ENCODE measurements around the gene STARD8. TPM values are rescaled to one million over a fixed set of nuclear protein-coding genes. Genes with fewer than 3 reads are reported as not detected.

STARD8 gene
- polyA plus RNA-seq, 2 of the 4 experiments (the other 2 are of a cell fraction): 1.6 to 1.7 TPM

- CTCF ChIA-PET: interaction anchor here (0.5 kb wide), 1 partner anchor 133 kb away, joined by 3 read pairs; no protein-coding TSS in a partner anchor
- DNase-seq (ENCODE audit: low read depth in 1 of 2, low spot score in 1 of 2): no peak
- POLR2A ChIA-PET: no interaction called here
Measured at GRCh38 chrX:68644861-68645260, 2.6 kb upstream of the STARD8 start.

GRCh38 chrX:68646421-68646820 is 1.0 kb upstream of the STARD8 start:
- TF ChIP-seq RFX5 (IDR thresholded peaks at IDR 0.05) (no peak), POLR2A (IDR thresholded peaks at IDR 0.05; ENCODE audit: low read length) (no peak), HOXB13 (CRISPR knock-in tag; IDR thresholded peaks at IDR 0.05; ENCODE audit: low read depth) (no peak), PHF8 (IDR thresholded peaks at IDR 0.05; ENCODE audit: borderline replicate concordance, low read depth) (no peak)
- FAIRE-seq (no peak), ATAC-seq (no peak), DNase-seq (ENCODE audit: low read depth in 1 of 2, low spot score in 1 of 2) (no peak)
- CTCF ChIA-PET: interaction anchor here (1.6 kb wide), 1 partner anchor 9 kb away, joined by 6 read pairs; no protein-coding TSS in a partner anchor
- WGBS (ENCODE audit: missing lambda C conversion rate): no CpG with 5 or more reads among the region's 1 CpG
- H3K4me1 ChIP-seq: peaks cover 24% of the 10 kb centered on the region
- peak overlapping the region; percentile 82; the same call in 1 of the 3 replicates for H3K4me2 ChIP-seq
- H3K27ac ChIP-seq: no peak overlapping the region
- no peak overlapping the region for H3K4me3 ChIP-seq
- no peaks in the 10 kb centered on the region for H3K9me3 ChIP-seq
- POLR2A ChIA-PET: no interaction called here

More at GRCh38 chrX:68644861-68645260, 2.6 kb upstream of the STARD8 start:
- FAIRE-seq: no peak
- Histone ChIP-seq H3K4me2 (no peak overlapping the region), H3K4me1 (peaks cover 24% of the 10 kb centered on the region), H3K27ac (no peak overlapping the region), H3K9me3 (no peaks in the 10 kb centered on the region), H3K4me3 (no peak overlapping the region)
- TF ChIP-seq MAX (IDR thresholded peaks at IDR 0.05) (no peak), CHD2 (IDR thresholded peaks at IDR 0.05; ENCODE audit: low read length, partially characterized antibody) (no peak), FOSL2 (IDR thresholded peaks at IDR 0.05) (no peak), FOSL2 (CRISPR knock-in tag; IDR thresholded peaks at IDR 0.05) (no peak), HDAC2 (IDR thresholded peaks at IDR 0.05) (no peak)
- no peak for ATAC-seq
- 71% methylated on average over 2 of the region's 2 CpGs for WGBS (ENCODE audit: missing lambda C conversion rate)

GRCh38 chrX:68648960-68649359 is 1.5 kb downstream of the STARD8 start:
- no peaks in the 10 kb centered on the region for H3K9me3 ChIP-seq
- H3K4me1 ChIP-seq: peaks cover 24% of the 10 kb centered on the region
- FAIRE-seq (peak; percentile 32), DNase-seq (ENCODE audit: low read depth in 1 of 2, low spot score in 1 of 2) (peak in 1 of 2 experiments; percentile 16), ATAC-seq (no peak)
- WGBS (ENCODE audit: missing lambda C conversion rate): 43% methylated on average over 5 of the region's 5 CpGs
- CTCF ChIA-PET: no interaction called here
- H3K27ac ChIP-seq: no peak overlapping the region
- TF ChIP-seq FOSB (CRISPR knock-in tag; IDR thresholded peaks at IDR 0.05) (no peak), FOSL2 (IDR thresholded peaks at IDR 0.05) (no peak), FOSL2 (CRISPR knock-in tag; IDR thresholded peaks at IDR 0.05) (no peak), MAFK (IDR thresholded peaks at IDR 0.05; ENCODE audit: partially characterized antibody) (no peak), MAZ (IDR thresholded peaks at IDR 0.05; ENCODE audit: borderline replicate concordance, low read depth, low read length) (no peak), HES2 (IDR thresholded peaks at IDR 0.05) (no peak), ZNF302 (CRISPR knock-in tag; IDR thresholded peaks at IDR 0.05) (no peak), E2F6 (IDR thresholded peaks at IDR 0.05; ENCODE audit: borderline replicate concordance, low read depth) (no peak), HEYL (CRISPR knock-in tag; IDR thresholded peaks at IDR 0.05) (no peak), HMGXB4 (CRISPR knock-in tag; IDR thresholded peaks at IDR 0.05; ENCODE audit: borderline replicate concordance) (no peak), EP300 (IDR thresholded peaks at IDR 0.05) (no peak), BHLHE40 (IDR thresholded peaks at IDR 0.05; ENCODE audit: low read depth, low read length) (no peak), GATA3 (IDR thresholded peaks at IDR 0.05; ENCODE audit: borderline replicate concordance) (no peak), ZFP36 (IDR thresholded peaks at IDR 0.05; ENCODE audit: borderline replicate concordance, partially characterized antibody) (no peak), CHD2 (IDR thresholded peaks at IDR 0.05; ENCODE audit: low read length, partially characterized antibody) (no peak), REST (IDR thresholded peaks at IDR 0.05) (no peak), TP53 (CRISPR knock-in tag; IDR thresholded peaks at IDR 0.05) (no peak), TFCP2L1 (CRISPR knock-in tag; IDR thresholded peaks at IDR 0.05) (no peak), SREBF2 (IDR thresholded peaks at IDR 0.05) (no peak), RCOR1 (IDR thresholded peaks at IDR 0.05; ENCODE audit: low read depth, low read length) (no peak), MAX (IDR thresholded peaks at IDR 0.05) (no peak)
- H3K4me3 ChIP-seq: no peak overlapping the region
- POLR2A ChIA-PET: no interaction called here
- peak overlapping the region; percentile 82 for H3K4me2 ChIP-seq

Measured in A549 (cell line).